Renal cortex interstitium (tissue), 11 donors: Measurements from ENCODE around the gene FN1. TPM values are rescaled to one million over a fixed set of nuclear protein-coding genes. Genes with fewer than 3 reads are reported as not detected.
A peak's percentile ranks its signal among the peaks of the same experiment; 100 is the strongest.
"Not testable (repeated sequence)": the region's sequence is repeated elsewhere in the genome, so short reads cannot be mapped to it uniquely, and the experiment has no call there.

ENCODE experiments used
- DNase-seq, 11 donors: peaks; one replicate each; pipeline ENCODE4 v3.0.0-alpha.2; 2013; ENCODE audit warnings: low read depth in 9 of 11, low spot score in 4 of 11; ENCODE audit errors: extremely low read depth in 1 of 11
- polyA plus RNA-seq, 3 donors: library from polyadenylated mRNA; unstranded; fragments of 120-200 nt; gene quantifications; one replicate each; pipeline ENCODE4 v1.2.1, GENCODE V29; 2013; ENCODE audit not compliant: insufficient read length in 3 of 3

FN1 gene
- polyA plus RNA-seq, 3 donors = 415 to 503 (median 495) TPM

DNA sequence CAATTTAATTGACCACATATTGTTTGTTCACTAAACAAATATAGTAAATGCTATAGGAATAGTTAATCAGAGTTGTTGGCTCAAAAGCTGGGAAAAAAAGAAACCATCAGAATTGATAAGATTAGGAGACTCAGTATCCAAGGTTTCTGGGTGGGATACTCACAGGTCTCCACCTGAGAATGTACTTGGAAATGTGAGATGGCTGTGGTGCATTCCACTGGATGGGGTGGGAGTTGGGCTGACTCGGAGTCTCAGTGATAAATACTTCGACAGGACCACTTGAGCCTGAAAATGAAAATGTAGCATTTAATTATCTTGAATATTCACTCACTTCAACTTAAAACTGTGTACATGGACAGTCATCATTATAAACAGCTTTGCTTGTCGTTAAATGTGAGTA is 21.2 kb downstream of the FN1 start:
- DNase-seq = no peak

DNA sequence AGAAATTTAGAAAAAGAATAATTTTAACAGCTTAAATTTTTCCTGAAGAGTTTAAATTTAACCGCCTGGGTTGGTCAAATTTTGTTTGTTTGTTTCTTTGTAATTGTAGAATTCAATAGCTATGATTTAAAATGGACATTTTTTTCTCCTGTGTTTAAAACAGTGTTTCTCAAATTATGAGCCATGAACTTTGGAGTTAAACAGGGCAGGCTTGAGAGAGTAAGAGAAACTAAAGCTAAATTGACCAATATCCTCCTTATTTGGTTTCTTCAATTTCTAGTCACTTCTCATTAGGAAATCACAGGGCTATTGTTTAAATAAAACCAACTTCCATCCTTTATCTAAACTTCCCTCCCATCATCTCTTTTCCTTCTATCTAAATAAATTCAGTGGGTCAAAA is 21.9 kb downstream of the FN1 start:
- DNase-seq = no peak

DNA sequence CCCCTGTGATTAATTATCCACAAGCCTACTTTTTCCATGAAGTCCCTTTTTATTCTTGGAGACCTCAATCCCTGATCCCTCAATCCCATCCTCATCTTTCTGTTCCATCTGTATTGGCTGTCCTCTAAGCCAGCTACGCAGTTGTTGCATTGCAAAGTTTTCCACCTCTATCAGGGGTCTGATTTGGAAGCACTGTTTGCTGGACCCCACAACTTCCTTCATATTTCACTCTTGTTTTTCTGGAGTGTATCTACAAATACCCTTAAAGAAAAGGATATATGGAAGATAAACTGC is 22.4 kb downstream of the FN1 start:
- no peak for DNase-seq

DNA sequence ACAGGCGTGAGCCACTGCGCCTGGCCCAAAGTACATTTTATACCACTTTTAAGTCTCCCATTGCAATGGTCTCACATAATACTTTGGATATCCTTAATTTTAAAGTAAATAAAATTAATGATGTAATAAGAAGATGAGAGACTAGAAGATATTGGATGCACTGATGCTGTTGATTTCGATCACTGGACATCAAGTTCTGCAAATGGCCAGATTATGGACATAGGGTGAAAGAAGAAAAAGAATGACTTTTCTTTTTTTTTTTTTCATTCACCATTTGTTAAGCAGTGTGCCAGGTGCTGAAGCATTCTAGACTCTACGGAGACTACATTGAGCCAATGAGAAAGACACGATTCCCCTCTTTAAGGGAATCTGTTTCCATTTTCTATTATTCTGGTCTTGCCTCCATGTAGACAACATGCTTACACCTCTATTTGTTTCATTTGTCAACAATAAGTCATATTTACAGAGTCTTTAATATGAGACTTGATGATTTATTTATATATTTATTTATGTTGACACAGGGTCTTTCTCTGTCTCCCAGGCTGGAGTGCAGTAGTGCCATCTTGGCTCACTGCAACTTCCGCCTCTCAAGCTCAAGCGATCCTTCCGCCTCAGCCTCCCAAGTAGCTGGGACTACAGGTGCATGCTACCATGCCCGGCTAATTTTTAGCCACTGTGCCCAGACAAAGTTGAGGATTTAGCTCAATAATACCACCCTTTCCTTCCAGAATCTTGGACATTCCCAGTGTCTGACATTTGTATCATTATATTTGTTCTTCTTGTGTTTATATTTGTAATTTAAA is 23.7 kb downstream of the FN1 start:
- no peak for DNase-seq

DNA sequence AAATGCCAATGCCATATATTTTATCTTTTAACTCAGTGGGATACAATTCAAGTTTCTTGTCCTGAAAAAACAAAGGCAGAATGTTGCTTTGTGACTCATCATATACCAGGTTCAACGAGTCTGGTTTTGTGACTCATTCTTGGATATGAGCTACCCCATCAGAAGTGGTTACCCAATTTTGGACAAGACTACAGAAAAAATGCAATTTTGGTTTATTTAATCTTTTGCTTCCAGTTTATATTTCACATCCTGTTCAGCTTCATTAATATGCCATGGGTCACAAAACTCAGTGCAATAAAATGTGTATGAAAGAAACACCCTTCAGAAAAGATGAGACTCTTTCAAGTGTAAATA is 25.0 kb downstream of the FN1 start:
- DNase-seq = no peak

DNA sequence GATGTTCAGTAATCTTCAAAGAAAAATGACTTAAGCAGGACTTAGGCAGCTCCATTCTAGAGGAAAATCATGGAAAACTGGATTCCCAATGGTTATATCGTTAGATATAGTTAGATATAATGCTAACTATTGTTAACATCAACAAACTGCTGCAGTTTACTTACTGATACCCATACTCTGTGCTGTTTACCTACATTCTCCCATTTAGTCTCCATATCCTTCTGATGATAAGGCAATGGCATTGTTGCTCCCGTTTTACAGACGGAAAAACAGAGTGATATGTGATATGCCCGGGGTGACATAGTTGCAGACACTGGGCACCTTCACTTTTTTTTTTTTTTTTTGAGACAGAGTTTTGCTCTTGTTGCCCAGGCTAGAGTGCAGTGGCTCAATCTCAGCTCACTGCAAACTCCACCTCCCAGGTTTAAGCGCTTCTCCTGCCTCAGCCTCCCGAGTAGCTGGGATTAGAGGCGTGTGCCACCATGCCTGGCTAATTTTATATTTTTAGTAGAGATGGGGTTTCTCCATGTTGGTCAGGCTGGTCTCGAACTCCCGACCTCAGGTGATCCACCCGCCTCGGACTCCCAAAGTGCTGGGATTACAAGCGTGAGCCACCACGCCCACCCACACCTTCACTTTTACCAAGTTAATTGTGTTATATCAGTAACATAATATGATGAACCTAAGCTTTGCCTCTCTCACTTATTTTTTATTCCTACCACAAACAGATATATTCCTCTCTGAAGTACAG is 25.5 kb downstream of the FN1 start:
- DNase-seq = not testable (repeated sequence)

DNA sequence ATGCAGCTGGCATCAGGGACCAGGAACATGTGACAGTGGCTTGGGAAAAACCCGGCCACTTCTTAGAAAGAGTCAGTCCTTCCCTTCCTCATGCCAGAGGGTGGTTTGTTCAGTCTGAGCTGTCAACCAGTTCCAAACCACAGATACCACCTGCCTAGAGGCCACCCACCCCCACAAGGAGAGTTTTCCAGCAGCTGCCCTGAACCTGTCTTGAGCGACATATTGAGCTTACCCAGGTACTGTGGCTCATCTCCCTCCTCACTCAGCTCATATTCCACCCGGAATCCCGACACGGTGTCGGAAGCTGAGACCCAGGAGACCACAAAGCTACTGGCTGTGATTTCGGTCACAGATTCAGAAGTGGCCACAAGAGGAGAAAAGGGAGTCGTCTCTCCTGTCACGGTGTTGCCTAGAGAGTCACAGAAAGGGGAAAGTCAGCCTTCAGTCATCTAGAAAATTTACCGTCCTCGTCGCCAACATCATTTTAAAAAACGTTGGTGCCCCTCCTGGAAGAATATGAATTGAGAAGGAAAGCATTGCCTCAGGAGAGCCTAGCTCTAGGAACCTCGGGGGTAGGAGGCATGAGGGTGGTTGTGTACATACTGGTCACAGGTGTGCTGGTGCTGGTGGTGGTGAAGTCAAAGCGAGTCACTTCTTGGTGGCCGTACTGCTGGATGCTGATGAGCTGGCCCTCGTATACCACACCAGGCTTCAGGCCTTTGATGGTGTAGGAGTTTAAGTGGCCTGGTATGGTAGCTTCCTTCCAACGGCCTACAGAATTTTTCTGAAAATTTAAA is 26.3 kb downstream of the FN1 start:
- DNase-seq = no peak

DNA sequence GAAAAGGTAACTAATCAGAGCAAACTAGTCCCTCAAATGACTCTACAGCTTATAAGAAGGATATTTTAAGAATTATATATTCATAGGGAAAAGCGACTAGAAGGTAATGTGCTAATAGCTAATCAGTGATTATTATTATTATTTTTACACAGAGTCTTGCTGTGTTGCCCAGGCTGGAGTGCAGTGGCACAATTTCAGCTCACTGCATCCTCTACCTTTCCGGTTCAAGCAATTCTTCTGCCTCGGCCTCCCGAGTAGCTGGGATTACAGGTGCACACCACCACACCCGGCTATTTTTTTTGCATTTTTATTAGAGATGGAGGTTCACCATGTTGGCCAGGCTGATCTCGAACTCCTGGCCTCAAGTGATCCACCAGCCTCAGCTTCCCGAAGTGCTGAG is 27.4 kb downstream of the FN1 start:
- DNase-seq = not testable (repeated sequence)

DNA sequence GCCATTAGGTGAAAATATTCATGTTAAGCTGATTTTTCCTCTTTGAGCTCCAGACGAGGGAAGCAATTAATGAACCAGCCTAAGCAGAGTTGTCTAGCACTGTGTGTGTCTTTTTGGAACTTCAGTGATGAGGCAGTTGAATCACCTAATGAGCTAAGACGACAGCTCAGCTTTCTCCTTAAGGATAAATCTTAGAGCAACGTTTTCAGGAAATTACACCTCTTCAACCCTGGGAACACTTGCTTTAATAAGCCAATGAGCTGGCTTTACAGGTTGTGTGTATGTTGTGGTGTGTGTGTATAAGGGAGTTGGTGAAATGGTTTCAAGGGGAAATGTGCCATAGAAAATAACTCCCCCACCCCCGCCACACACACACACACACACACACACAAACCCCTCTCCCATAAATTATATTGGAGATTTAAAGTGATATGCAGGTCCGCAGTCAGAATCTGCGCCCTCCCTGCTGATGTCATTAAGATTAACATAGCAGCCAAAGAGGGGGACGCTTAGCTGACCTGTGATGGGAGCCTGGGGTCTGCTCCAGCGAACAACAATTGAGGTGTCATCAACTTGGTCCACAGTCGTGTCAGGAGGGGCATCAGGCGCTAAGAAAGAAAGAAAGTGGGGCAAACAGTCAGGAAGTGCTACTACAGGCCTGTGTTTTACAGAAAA is 28.1 kb downstream of the FN1 start:
- no peak for DNase-seq

DNA sequence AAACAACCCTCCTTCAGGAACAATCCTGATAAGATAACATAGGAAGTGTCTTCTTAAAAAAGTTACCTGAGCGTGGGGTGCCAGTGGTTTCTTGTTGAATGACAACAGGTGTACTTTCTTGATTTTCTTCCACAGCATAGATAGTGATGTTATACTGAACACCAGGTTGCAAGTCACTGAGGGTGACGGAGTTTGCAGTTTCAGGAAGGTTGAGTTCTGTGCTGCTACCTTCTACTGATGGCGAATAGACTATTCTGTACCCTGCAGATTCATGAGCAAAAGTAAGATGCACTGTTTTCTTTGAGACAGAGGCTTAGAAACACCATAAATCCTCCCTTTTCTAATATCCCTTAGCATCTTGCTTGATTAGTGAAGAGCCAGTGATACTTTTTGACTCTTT is 28.8 kb downstream of the FN1 start:
- DNase-seq = no peak

DNA sequence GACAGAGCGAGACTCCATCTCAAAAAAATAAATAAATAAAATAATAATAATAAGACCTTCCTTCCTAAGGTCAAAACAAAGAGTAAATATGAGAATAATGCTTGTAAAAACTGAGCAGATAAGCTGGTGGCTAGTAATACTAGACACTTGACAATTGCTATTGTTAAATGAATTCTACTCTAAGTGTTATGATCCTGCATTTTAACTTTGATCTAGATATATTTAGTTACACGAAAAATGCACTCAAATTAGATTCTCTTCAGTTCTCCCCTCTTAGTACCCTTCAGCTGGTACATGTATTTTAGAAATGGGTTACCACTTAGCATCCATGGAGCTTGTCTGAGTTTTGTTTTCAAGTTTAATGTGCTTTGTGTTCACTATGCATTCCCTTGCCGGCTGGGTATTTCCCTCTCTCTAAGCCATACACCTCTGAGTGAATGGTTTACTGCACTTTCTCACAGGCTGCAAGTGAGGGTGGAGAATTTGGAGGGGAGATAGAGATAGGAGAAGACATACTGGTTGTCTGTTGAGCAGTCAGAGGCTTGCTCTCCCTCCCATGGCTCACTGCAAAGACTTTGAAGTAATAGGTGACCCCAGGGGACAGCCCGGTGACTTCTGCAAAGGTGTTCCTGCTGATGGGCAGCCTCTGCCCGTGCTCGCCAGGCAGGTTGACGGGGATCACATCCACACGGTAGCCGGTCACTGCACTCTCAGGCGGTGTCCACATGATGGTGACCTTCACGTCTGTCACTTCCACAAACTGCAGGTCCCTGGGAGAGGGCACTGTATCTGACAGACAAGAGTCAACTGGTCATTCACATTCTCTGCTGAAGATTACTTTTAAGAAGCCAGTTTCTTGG is 29.9 kb downstream of the FN1 start:
- DNase-seq = no peak

DNA sequence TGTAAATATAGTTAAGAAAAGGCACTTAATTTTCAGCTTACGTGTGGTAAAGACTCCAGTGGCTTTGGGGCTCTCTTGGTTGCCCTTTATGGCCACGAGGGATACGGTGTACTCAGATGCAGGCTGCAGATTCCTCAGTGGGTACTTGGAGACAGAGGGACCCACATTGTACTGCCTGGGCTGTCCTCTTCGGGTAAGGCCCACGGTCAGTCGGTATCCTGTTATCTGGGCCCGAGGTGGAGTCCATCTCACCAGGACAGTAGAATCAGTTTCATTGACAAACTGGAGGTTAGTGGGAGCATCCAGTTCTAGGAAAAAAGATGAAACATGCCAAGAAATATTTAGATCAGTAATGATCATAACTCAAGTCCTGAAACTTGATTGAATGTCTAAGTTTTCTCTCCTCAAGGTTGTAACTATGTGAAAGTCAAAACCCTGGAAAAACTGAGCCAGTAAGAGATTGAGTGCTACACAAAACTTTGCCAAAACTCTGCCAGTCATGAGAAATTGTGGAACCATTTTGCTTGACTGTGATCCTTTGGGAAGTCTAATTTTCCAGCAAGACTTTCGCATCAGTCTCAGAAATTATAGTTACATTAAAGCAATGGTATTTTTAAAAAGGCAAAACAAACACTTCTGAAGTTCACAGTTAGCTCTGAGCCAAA is 31.4 kb downstream of the FN1 start:
- DNase-seq = no peak

DNA sequence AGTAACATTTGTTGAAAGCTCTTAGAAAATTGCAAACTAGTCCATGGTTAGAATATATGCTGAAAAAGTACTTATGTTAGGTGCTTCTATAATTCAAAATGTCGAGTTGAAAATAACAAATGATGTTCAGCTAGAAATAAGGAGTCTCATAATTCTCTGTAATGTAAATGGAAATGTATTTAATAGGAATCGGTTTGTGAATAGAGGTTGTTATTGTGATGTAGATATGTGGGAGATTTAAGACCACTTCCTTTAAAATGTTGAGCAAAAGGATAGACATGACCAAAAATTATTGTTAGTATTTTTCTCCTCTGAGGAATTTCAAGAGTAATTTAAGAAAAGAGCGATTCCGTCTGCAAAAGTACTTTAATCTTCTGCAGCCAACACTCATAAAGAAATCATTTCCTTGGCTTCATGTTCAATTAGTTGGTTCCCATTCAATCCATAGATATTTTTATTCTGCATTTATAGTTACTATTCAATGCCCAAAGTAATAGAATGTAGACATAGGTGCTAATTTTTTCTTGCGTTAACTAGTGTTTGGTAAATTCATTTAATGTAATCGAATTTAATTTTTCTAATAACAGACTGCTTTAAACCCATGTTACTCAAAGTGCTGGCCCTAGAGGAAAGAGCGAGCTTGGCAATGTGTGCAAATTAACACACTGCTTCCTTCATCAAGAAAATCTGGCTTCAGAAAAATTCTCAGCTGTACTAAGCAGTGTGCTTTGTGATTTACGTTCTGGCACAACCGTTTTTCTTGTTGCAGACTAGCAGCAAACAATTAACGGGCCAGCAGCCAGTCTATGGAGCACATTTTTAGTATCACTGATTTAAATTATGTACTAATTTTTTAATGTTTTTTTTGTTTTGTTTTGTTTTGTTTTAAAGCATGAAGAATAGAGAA is 32.2 kb downstream of the FN1 start:
- peak in 1 of 11 donors; percentile 6 for DNase-seq

DNA sequence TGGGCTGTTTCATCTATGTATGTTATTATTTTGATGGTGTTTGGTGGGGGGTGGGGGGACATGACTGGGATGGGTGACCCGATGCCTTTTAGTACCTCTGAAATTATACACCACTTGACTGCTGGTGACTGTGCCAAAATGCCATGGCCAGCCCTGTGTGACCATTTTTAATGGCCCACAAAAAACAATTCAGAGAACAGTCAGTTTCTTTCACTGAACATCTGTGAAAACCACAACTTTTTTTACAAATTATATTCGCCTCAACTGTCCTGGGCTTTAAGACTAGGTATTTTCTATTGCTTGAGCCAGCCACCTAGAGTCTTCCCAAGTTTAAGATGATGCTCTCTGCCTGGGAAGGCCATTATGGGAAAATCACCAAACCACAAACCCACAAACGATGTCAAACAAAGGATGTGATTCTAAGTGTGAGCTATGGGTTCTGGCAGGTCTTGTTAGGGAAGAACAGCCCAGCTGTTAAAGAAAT is 33.9 kb downstream of the FN1 start:
- DNase-seq = no peak

DNA sequence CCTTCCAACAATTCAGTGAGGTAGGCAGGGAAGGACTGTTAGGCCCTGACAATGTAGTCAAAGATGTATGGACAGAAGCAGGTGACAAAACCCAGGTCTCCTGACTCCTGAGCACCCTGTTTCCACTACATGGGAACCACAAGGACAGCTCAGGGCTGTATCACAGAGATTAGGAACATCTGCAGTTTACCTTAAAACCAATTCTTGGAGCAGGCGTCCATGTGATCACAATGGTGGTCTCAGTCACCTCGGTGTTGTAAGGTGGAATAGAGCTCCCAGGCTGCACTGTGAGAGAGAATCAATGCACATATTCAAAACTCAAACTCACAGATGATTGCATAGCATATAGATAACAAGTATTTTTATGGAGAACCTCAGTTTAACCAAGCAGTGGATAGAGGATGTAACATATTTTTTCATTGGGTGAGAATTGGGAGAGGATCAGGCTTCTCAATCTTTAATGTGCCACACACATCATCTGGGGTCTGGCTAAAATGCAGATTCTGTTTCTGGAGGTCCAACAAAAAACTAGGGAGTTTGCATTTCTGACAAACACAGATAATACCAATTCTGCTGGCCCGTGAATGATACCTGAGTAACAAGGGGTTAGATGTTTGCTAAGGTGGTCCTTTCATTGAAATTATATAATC is 36.7 kb downstream of the FN1 start:
- DNase-seq = no peak

DNA sequence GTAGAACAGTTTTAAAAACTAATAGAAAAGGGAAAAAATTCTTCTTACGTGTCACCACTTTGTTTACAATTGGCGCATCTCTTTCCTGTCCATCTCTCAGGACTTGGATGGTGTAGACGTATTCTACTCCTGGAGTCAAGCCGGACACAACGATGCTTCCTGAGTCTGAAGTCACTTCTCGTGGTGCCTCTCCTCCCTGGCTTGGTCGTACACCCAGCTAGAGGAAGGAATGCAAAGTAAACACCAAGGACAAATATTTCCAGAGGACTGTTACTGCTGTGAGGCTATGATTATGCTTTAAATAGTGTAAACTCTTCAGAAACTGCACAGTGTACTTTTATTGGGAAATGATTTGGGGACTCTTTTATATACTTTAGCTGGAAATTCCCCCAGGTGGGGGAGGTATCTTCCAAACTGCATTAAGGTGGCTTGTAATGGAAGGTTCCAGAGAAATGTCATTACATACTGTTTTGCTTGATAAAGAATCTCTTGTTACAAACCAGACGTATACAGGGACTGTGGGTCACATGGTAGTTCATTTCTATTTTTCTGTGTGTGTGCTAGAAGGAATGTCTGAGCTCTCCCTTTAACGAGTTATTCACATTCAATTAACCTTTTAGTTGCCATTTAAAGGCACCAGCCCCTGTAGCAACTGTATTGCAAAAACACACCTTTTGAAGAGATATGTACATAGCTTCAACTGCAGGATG is 38.1 kb downstream of the FN1 start:
- no peak for DNase-seq
